Right lobe of liver (tissue), 4 donors: Measurements from ENCODE around the gene RASSF1.

Experiments
- CTCF ChIP-seq, 4 donors: fragments of 200-600 bp in 3 of 4; fragments of 450-650 bp in 1 of 4; IDR thresholded peaks; one replicate each; pipeline versions ENCODE4 v1.5.1 to v1.8.0; 2016 to 2022; ENCODE audit warnings: antibody characterized with exemption in 4 of 4, mild to moderate bottlenecking in 2 of 4
- POLR2A ChIP-seq: fragments of 450-650 bp; IDR thresholded peaks from one replicate; pipeline ENCODE4 v1.6.1; 2017; ENCODE audit warnings: antibody characterized with exemption, mild to moderate bottlenecking
- donor health status: DM: no; HTN: no; CAD: no.
- donor health status: DM: no; HTN: no; CAD: no.
- donor health status: DM: no; HTN: yes; CAD: no.

DNA sequence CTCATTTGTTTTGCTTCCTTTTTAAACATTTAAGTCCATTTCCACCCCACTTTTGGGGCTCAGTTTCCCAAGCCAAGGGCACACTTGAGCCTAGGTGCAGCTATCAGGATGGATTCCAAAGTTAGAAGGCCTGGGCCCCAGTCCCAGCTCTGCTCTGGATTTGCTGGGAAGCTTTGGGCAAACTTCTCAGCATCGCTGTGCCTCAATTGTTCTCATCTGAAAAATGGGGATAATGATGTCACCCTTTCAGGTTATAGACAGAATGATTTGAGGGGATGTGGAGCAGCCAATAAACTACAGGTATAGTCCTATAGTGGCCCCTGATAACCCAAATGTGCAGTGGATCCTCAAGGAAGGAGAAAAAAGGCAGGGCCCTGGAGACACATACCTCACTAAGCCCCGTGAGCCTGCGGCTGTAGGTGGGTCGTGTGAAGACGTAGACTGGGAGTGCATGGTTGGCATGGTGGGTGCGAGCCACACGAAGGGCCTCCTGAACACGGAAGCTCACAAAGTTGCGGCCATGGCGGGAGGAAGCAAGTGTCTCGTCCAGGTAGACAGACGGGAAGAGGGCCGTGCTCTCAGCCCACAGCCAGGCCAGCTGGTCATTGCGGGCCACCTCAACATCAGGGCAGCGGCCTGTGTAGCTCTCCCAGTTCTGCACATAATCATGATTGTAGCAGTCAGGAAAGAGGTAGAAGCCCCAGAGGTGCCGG is 21.3 kb downstream of the RASSF1 start:
- TF ChIP-seq CTCF (IDR thresholded peaks at IDR 0.05) (no peak), POLR2A (no peak)
